AG04449 (cell line): Measurements from ENCODE around the gene HSPBAP1.

Experiments
- CTCF ChIA-PET: fragments of 350-600 bp; formaldehyde crosslinking; extraction: SDS; loops from one replicate; lab custom pipeline; 2021; ENCODE audit warnings: antibody characterized with exemption; lab: Yijun Ruan, JAX
- POLR2A ChIA-PET: fragments of 400-600, 350-600 bp; formaldehyde crosslinking; extraction: SDS; loops from one replicate; lab custom pipeline; 2020; ENCODE audit warnings: antibody characterized with exemption, inconsistent platforms; lab: Yijun Ruan, JAX
- DNase-seq: peaks from one replicate; pipeline ENCODE4 v3.0.0-alpha.2; 2010; ENCODE audit warnings: low read depth, low spot score
- H3K4me3 ChIP-seq: 2 replicates; pipeline ENCODE4 v1.5.1; 2011; ENCODE audit warnings: low read depth, mild to moderate bottlenecking, control low read depth, low read length
- TF ChIP-seq, protein P1 (sequence below): IDR thresholded peaks from one replicate; pipeline ENCODE4 v1.5.1; 2011; ENCODE audit warnings: mild to moderate bottlenecking, moderate library complexity, low read length, control low read depth, inconsistent platforms; ENCODE audit not compliant: insufficient read depth; ENCODE audit errors: missing control alignments

Gene HSPBAP1

DNA sequence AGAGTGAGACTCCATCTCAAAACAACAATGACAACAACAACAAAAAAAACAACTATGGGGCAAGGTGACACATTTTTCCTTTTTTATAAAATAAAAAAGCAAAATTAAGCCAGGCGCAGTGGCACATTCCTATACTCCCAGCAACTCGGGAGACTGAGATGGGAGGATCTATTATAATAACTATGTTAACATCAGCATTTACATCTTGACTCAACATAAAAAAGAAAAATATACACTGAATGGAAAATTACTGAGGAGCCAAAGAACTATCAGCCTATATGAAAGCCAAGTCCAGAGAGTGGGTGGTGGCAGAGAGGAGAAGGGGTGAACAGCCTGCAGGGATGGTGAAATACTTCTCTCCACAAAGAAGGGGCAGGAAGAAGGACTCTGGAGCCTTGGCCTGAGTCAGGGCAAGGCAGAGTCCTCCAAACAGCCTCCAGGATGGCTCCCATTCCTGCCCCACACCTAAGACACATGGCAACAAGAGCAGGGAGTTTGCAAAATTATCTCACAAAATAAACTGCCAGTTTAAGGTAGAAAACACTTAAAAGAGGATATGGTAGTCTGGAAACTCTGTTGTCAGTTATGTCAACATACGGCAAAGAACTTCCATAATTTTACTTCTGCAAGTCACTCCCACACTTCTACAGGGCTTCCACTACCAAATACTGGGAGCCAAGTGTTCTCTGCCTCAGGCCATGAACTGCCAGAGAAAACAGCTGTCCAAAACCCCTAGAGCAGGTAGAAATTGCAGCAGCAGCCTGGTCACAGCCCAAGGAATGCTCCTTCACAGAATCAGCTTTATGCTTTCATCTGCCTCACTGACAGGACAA, 25.9 kb downstream of the HSPBAP1 start:
- DNase-seq, result no peak
- TF ChIP-seq, protein P1, sequence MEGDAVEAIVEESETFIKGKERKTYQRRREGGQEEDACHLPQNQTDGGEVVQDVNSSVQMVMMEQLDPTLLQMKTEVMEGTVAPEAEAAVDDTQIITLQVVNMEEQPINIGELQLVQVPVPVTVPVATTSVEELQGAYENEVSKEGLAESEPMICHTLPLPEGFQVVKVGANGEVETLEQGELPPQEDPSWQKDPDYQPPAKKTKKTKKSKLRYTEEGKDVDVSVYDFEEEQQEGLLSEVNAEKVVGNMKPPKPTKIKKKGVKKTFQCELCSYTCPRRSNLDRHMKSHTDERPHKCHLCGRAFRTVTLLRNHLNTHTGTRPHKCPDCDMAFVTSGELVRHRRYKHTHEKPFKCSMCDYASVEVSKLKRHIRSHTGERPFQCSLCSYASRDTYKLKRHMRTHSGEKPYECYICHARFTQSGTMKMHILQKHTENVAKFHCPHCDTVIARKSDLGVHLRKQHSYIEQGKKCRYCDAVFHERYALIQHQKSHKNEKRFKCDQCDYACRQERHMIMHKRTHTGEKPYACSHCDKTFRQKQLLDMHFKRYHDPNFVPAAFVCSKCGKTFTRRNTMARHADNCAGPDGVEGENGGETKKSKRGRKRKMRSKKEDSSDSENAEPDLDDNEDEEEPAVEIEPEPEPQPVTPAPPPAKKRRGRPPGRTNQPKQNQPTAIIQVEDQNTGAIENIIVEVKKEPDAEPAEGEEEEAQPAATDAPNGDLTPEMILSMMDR, result no peak
- no peak overlapping the region for H3K4me3 ChIP-seq
- POLR2A ChIA-PET, result no interaction called here
- CTCF ChIA-PET, result no interaction called here

DNA sequence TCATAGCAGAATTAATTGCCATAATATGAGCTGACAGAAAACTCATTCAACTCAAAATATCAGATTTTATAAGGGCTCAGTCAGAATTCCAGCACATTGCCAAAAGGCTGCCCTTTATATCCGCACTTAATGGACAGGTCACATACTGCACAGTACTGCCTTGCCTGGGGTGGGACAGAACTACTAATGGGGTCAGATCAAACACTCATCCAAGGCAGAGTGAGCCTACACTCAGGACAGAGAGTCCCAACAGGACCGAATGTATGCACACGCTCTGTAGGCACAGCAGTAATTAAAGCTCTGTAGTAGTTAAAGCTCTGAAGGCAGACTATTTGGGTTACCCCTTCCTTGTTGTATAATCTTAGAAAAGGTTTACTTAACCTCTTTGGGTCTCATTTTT, 27.2 kb downstream of the HSPBAP1 start:
- CTCF ChIA-PET, result interaction anchor here (0.6 kb wide), 1 partner anchor 11 kb away, joined by 4 read pairs; no protein-coding TSS in a partner anchor

DNA sequence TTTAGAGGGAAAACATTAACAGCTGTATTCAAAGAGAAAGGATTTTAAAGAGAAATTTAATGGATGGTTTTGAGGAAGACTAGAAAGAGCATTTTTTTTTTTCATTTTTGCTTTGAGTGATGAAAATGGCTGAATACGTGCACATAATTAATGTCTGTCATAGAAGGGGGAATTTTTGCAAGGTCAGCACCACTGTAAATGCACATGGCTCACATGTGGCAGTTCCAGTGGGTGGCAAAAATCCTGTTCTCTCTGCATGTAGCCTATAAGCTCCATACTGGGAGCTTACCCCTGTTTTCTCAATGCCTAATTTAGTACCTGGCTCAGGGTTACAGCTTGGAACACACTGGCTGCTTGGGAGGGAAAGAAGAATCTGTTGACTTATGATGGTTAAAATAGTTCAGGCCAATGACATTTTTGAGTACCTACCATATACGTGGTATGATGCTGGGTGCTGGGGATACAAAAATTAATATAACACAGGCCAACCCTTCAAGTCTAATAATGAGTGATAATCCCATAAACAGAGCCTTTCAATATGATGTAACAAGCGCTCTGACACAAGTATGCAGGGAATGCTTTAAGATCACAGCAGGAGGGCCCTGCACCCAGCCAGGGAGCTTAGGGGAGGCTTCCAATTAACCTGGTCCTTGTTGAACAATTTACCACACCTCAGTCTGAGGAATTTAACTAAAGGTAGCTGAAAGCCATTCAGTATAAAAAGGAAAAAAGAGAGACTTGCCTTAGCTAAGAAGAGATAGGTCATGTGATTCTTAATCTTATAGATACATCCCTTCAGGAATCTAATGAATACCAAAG, 33.0 kb downstream of the HSPBAP1 start:
- no peak for DNase-seq
- H3K4me3 ChIP-seq, result no peak overlapping the region
- CTCF ChIA-PET, result interaction anchor here (1.3 to 1.6 kb wide), 4 partner anchors 9 to 302 kb away, joined by 3 to 4 read pairs (median 4); no protein-coding TSS in a partner anchor
- TF ChIP-seq, protein P1, result no peak
- POLR2A ChIA-PET, result interaction anchor here (0.7 kb wide), 1 partner anchor 15 kb away, joined by 3 read pairs; no protein-coding TSS in a partner anchor

More for the DNA sequence above, 27.2 kb downstream of the HSPBAP1 start:
- TF ChIP-seq, protein P1, result no peak
- no peak for DNase-seq
- H3K4me3 ChIP-seq, result no peak overlapping the region
- POLR2A ChIA-PET, result no interaction called here

DNA sequence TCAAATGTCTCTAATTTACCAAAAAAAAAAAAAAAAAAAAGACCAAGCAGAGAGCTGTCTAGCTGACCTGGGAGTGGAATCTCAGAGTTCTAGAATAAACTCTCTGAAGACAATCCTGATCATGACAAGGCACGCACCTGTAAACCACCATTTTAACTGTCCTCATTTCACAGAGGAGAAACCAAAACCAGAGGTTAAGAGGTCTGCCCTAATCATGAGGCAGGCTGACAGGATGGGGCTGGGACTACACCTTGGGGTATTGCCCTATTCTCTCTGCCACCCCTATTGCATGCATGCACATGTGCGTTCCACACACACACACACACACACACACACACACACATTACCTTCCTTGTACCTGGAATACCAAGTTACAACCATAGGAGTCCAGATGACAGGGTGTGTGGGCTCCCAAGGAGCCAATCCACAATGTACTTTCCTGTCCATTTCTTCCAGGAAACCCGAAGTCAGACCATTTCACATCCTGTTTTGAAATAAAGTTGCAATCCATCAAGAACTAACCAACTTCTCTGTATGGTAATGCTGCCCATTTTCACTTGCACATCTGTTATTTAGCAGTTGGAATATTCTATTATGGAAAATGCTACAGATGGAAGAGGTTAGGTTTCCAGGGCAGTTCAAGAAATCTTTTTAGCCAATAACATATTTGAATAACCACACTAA, 34.6 kb downstream of the HSPBAP1 start:
- POLR2A ChIA-PET, result no interaction called here
- no peak overlapping the region for H3K4me3 ChIP-seq
- DNase-seq, result no peak
- CTCF ChIA-PET, result interaction anchor here (0.7 to 1.4 kb wide), 4 partner anchors 15 to 391 kb away, joined by 3 to 4 read pairs (median 3); no protein-coding TSS in a partner anchor
- TF ChIP-seq, protein P1, result no peak

DNA sequence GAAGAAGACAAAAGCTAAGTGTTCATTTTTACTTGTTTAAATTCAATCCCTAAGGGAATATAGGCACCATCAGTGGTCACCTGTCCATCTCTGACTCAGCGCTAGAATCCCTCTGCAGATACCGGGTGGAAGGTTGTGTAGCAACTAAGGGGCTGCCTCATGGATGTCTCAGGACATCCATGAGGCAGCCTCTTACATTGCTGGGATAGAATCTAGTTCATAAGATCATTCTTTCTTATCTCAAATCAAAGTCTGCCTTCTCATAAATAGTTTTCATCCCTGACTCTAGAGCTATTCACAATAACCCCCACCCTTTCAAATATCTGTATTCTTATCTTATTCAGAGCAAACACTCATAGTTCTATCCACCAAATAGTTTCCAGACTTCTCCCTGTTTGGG, 38.1 kb downstream of the HSPBAP1 start:
- no peak overlapping the region for H3K4me3 ChIP-seq
- DNase-seq, result no peak
- CTCF ChIA-PET, result interaction anchor here (0.7 to 2.4 kb wide), 15 partner anchors 10 to 1209 kb away, joined by 3 to 21 read pairs (median 4); partner anchors contain the start of genes FAM162A and POLQ
- TF ChIP-seq, protein P1, result no peak
- POLR2A ChIA-PET, result no interaction called here
